ENCODE results near the gene OR10G7.
A peak's percentile ranks its signal among the peaks of the same experiment; 100 is the strongest.

Gene OR10G7

DNA sequence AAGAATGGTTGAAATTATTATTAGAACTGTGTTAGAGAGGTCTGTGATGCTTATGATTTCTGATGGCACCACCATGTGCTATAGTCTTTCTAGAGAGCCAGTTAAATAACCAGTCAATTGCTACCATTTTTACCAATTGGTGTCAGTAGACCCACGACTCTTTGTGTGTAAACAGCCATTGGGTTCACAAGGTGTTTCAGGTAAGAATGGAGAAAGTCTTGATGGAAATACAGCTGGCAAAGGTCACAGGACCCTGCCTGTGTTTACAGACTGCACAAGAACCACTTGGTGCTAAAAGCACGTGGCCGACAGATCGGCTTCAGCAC is 30.5 kb upstream of the OR10G7 start:
- TF ChIP-seq POLR2AphosphoS5 (IDR thresholded peaks at IDR 0.05; ENCODE audit: low read depth, low read length) = no peak
- no peak for TF ChIP-seq SIN3A (IDR thresholded peaks at IDR 0.05; ENCODE audit: borderline replicate concordance, insufficient read depth, low read length)
- no peak for TF ChIP-seq TAF1 (IDR thresholded peaks at IDR 0.05; ENCODE audit: borderline replicate concordance, insufficient read depth, low read length)
- TF ChIP-seq, protein P1, sequence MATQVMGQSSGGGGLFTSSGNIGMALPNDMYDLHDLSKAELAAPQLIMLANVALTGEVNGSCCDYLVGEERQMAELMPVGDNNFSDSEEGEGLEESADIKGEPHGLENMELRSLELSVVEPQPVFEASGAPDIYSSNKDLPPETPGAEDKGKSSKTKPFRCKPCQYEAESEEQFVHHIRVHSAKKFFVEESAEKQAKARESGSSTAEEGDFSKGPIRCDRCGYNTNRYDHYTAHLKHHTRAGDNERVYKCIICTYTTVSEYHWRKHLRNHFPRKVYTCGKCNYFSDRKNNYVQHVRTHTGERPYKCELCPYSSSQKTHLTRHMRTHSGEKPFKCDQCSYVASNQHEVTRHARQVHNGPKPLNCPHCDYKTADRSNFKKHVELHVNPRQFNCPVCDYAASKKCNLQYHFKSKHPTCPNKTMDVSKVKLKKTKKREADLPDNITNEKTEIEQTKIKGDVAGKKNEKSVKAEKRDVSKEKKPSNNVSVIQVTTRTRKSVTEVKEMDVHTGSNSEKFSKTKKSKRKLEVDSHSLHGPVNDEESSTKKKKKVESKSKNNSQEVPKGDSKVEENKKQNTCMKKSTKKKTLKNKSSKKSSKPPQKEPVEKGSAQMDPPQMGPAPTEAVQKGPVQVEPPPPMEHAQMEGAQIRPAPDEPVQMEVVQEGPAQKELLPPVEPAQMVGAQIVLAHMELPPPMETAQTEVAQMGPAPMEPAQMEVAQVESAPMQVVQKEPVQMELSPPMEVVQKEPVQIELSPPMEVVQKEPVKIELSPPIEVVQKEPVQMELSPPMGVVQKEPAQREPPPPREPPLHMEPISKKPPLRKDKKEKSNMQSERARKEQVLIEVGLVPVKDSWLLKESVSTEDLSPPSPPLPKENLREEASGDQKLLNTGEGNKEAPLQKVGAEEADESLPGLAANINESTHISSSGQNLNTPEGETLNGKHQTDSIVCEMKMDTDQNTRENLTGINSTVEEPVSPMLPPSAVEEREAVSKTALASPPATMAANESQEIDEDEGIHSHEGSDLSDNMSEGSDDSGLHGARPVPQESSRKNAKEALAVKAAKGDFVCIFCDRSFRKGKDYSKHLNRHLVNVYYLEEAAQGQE (IDR thresholded peaks at IDR 0.05; ENCODE audit: insufficient read depth in 1 of 2, low read depth in 2 of 2, low read length in 2 of 2) = no peak
- no peak for TF ChIP-seq FOXP2 (optimal IDR thresholded peaks at IDR 0.05; ENCODE audit: borderline replicate concordance, extremely low read depth, extremely low read length, insufficient read depth)

DNA sequence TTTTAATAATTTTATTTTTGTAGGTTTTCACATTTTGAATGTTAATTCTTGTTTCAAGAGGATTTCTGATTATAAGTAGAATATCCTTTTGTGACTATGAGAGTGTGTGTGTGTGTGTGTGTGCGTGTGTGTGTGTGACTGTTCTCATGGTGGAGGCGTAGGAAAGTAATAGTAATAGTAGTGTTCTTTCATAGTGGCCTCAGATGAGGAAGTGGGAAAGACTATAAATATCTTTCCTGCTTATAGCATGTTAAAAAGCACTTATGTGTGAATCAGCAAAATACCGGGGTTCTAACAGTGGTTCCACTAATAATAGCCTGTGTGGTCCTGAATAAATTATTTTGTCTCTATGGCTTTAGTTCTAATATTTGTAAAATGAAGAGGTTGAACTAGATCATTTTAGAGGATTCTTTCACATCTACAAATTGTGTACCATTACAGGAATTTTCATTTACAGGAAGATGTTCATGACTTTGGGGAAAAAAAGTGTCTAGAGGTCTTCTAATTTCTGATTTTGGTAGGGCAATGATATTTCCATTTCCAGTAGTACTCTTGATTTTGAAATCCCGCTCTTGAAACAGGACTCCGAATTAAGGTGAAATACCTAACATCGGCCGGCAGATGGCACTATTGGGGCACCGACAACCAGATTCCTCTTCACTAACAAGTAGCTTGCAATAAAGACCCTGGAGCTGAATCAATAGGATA is 29.9 kb upstream of the OR10G7 start:
- TF ChIP-seq POLR2AphosphoS5 (IDR thresholded peaks at IDR 0.05; ENCODE audit: low read depth, low read length) (no peak), FOXP2 (optimal IDR thresholded peaks at IDR 0.05; ENCODE audit: borderline replicate concordance, extremely low read depth, extremely low read length, insufficient read depth) (no peak), TAF1 (IDR thresholded peaks at IDR 0.05; ENCODE audit: borderline replicate concordance, insufficient read depth, low read length) (no peak)
- TF ChIP-seq, protein P1 (IDR thresholded peaks at IDR 0.05; ENCODE audit: insufficient read depth in 1 of 2, low read depth in 2 of 2, low read length in 2 of 2) = no peak

DNA sequence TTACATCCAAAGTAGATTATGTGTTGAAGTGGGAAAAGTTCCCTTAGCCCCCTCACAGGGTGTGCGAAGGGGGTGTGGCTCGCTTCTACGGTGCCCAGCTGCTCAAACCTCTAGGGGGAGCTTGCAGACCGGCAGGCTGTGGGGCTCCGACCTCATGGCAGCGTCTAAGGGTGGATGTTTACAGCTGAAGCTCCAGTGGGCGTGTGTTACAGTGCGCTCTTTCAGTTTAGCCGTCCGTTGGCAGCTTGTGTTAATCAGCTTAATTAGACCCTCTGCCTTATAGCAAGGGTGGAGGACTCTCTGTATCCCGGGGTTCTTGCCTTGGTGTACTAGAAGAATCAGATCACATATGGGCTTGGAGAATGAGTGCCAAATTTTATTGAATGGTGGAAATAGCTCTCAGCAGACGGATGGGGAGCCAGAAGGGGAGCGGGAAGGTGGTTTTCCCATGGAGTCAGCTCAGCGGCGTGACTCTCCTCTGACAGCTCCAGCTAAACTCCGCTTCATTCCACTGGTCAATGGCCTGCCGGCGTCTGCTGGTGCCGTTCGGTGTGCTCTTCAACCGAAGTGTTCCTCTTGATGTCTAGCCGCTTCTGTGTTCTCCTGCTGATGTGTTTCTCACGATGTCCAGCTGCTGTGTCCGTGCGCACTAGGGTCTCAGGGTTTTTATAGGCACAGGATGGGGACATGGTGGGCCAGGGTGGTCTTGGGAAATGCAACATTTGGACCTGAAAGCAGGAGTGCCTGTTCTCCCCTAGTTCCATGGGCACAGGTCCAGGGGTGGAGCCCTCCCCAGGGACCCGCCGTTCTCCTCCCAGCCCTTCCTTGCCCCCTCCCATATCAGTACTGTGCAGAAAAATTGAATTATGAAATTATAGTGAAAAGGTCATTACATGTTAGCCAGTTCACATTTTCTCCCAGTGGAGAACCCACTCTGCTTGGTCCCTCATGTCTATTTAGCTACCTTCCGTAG is 28.6 kb upstream of the OR10G7 start:
- TF ChIP-seq SIN3A (IDR thresholded peaks at IDR 0.05; ENCODE audit: borderline replicate concordance, insufficient read depth, low read length) (peak; percentile 76; the same call in 1 of the 2 replicates), TAF1 (IDR thresholded peaks at IDR 0.05; ENCODE audit: borderline replicate concordance, insufficient read depth, low read length) (no peak)

DNA sequence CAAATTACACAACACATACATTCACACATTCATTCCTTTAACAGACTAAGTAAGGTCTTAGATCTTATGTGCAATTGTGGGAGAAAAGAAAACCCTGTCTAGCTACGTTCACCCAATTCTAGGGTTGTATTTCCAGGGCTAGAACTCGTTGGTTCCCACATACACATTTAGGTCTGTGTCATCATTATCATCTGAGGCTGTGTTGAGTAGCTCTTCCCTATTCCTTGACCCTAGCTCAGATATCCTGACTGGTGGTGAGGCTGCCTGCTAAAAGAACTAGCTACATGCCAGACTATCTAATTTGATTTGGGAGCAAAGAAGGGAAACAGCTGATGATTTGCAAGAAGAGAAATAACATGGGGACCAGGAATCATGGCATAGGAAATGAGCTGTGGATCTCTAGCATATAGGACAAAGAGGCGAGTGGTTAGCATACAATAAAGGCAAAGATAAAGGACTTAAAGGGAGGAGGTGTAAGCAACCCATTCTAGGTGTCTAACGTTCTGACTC is 27.5 kb upstream of the OR10G7 start:
- TF ChIP-seq POLR2AphosphoS5 (IDR thresholded peaks at IDR 0.05; ENCODE audit: low read depth, low read length) = no peak
- no peak for TF ChIP-seq SIN3A (IDR thresholded peaks at IDR 0.05; ENCODE audit: borderline replicate concordance, insufficient read depth, low read length)
- no peak for TF ChIP-seq TAF1 (IDR thresholded peaks at IDR 0.05; ENCODE audit: borderline replicate concordance, insufficient read depth, low read length)
- no peak for TF ChIP-seq FOXP2 (optimal IDR thresholded peaks at IDR 0.05; ENCODE audit: borderline replicate concordance, extremely low read depth, extremely low read length, insufficient read depth)
- TF ChIP-seq, protein P1 (IDR thresholded peaks at IDR 0.05; ENCODE audit: insufficient read depth in 1 of 2, low read depth in 2 of 2, low read length in 2 of 2) = no peak

- TF ChIP-seq, protein P1 (IDR thresholded peaks at IDR 0.05; ENCODE audit: insufficient read depth in 1 of 2, low read depth in 2 of 2, low read length in 2 of 2) = no peak
Observed at GRCh38 chr11:124052966-124053365, 11.8 kb upstream of the OR10G7 start.
